ENCODE data around the gene ZNF17.

DNA sequence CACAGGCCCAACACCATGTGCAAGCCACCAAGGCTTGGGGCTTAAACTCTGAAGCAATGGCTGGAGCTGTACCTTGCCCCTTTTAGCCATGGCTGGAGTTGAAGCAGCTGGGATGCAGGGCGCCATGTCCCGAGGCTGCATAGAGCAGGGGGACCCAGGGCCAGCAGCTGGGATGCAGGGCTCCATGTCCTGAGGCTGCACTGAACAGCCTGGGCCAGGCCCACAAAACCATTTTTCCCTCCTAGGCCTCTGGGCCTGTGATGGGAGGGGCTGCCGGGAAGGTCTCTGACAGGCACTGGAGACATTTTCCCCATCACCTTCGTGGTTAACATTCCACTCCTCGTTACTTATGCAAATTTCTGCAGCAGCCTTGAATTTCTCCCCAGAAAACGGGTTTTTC lies 36.8 kb upstream of the ZNF17 start:
- TF ChIP-seq, protein P1, sequence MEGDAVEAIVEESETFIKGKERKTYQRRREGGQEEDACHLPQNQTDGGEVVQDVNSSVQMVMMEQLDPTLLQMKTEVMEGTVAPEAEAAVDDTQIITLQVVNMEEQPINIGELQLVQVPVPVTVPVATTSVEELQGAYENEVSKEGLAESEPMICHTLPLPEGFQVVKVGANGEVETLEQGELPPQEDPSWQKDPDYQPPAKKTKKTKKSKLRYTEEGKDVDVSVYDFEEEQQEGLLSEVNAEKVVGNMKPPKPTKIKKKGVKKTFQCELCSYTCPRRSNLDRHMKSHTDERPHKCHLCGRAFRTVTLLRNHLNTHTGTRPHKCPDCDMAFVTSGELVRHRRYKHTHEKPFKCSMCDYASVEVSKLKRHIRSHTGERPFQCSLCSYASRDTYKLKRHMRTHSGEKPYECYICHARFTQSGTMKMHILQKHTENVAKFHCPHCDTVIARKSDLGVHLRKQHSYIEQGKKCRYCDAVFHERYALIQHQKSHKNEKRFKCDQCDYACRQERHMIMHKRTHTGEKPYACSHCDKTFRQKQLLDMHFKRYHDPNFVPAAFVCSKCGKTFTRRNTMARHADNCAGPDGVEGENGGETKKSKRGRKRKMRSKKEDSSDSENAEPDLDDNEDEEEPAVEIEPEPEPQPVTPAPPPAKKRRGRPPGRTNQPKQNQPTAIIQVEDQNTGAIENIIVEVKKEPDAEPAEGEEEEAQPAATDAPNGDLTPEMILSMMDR (IDR thresholded peaks at IDR 0.05; ENCODE audit: insufficient read depth, low read length, poor library complexity, severe bottlenecking), result no peak
- TF ChIP-seq EZH2phosphoT487 (conservative IDR thresholded peaks at IDR 0.05; ENCODE audit: low read length), result no peak
